Stimulated activated CD4-positive, alpha-beta T cell treated with anti-CD3 and anti-CD28 coated beads, Interleukin-1b, Interleukin-23, amount 100 ng/mL, for 4 hours (primary cell): ENCODE data around the gene PTPN4.

ENCODE experiments used
- DNase-seq, 2 donors: peaks; one replicate each; pipeline ENCODE4 v3.0.0-alpha.2; 2020; ENCODE audit warnings: low read depth in 2 of 2

PTPN4 gene

GRCh38 chr2:119759451-119760236 lies at the start of gene PTPN4:
PTPN4 (plus strand) TSS chr2:119759922; CDS start chr2:119809854, 49,932 bp downstream.
- DNase-seq, result peak; percentile 86 to 90

GRCh38 chr2:119710281-119710680 lies 49.4 kb upstream of the PTPN4 start:
- DNase-seq, result no peak

GRCh38 chr2:119711352-119711751 lies 48.4 kb upstream of the PTPN4 start:
- DNase-seq, result no peak

GRCh38 chr2:119712571-119712970 lies 47.2 kb upstream of the PTPN4 start:
- DNase-seq, result no peak

- no peak for DNase-seq
Observed at GRCh38 chr2:119713819-119714490, 45.8 kb upstream of the PTPN4 start.

- DNase-seq, result no peak
Observed at GRCh38 chr2:119715409-119716283, 44.1 kb upstream of the PTPN4 start.

DNA sequence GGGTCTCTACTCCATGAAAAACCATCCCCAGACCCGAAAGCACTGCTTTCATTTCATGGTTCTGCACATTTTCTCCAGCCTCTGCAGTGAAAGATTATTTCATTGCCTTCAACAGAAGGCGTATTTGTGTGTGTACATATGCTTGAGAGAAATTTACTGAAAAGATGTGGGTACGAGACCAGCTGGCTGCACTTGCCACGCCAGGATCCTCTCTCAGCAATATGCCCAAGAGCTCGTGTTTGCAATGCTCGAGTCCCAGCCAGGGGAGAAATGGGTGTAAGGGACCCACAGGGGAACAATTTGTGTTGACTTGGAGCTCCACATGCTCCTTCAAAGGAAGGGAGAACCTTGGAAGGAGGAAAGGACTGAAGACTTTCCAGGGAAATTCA lies 43.4 kb upstream of the PTPN4 start:
- DNase-seq, result no peak

DNA sequence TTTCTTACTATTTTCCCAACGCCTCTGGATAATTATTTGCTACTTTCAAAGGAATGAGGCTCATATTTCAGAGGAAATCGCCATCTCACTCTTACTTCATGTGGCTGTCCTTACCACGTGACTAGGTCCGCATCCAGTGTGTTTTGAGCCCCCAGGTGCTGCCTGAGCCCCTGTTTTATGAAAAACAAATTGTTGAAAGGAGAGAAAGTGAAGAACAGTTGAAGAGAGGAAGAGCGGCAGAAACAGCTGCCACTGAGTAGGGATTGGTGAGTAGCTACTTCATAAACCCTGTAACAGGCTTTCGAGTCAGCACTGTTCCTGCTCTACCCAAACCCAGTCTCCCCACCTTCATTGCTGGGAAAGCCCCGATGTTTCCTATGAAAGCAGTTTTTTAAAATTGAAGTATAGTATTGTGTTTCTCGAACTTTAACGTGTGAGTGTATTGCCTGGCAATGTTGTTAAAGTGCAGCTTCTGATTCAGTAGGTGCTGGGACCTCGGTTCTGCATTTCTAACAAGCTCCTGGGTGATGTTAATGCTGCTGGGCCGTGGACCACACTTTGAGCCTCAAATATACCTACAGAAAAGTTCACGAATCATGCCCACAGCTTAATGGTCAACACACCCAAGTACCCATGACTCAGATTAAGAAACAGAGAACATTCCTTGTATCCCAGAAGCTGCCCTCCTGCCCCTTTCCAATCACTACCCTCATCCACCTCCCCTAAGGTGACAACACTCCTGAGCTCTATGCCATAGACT lies 41.0 kb upstream of the PTPN4 start:
- DNase-seq, result no peak

- DNase-seq, result no peak
Observed at GRCh38 chr2:119719261-119719627, 40.5 kb upstream of the PTPN4 start.

DNA sequence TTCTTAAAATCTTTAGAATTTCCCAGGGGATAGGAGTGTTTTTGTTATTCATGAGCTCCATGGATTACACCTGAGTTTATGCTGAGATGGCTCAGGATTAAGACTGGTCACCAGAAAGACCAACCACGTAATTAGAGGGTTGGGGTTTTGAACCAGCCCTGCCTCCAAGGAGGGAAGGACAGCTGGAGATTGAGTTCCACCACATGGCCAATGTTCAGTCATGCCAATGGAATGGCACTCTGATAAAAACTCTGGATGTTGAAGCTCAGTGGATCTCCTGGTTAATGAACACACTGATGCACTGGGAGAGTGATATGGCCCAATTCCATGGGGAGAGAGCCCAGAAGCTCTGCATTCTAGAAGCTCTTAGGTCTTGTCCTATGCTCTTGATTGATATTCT lies 38.7 kb upstream of the PTPN4 start:
- no peak for DNase-seq

GRCh38 chr2:119721462-119721861 lies 38.3 kb upstream of the PTPN4 start:
- no peak for DNase-seq

GRCh38 chr2:119721904-119722303 lies 37.8 kb upstream of the PTPN4 start:
- no peak for DNase-seq

DNA sequence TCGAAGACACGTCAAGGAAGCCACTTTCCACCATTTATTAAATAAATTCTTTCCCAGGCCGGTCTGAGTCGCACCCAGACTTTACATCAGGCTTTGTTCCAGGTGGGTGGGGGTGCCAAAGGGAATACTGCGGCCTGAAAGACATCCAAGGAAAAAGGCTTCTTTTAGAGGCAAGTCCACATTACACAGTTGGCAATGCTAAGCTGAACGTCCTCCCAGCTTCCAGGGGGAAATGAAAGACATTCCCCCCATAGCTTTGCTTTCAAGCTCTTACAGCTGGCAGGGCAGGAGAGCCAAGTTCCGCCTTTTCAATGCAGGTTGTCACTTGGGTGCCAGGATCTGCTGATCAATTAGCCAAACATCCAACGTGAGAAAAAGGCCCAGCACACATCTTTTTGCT lies 36.5 kb upstream of the PTPN4 start:
- no peak for DNase-seq

DNA sequence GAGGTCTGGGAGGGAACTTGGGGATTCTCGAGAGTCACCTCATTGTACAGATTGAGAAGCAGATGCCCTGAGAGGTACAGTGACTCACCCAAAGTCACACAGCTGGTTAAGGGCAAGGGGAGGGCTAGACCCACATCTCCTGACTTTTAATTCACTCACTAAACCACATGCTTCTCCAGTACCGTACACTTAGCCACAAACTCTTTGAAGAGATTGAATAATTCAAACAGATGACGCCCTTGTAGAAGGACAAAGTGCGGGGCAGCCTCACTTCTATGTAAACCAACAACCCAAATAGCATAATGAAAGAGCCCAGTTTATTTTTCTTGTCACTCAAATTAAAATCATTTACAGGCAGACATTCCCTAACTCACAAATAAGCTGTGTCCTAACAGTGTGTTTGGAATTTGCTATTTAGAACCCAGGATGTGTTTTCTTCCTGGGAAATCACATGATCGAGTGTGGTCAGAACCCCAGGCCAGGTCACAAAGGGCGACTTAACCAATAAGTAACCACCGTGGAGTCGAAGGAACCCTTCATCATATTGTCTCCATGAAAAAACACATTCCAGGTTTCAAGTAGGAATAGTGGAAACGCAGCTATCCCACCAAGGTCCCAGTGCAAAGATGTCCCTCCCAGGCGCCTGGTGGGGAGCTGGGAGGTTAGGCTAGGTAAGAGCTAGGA lies 35.8 kb upstream of the PTPN4 start:
- DNase-seq, result no peak

DNA sequence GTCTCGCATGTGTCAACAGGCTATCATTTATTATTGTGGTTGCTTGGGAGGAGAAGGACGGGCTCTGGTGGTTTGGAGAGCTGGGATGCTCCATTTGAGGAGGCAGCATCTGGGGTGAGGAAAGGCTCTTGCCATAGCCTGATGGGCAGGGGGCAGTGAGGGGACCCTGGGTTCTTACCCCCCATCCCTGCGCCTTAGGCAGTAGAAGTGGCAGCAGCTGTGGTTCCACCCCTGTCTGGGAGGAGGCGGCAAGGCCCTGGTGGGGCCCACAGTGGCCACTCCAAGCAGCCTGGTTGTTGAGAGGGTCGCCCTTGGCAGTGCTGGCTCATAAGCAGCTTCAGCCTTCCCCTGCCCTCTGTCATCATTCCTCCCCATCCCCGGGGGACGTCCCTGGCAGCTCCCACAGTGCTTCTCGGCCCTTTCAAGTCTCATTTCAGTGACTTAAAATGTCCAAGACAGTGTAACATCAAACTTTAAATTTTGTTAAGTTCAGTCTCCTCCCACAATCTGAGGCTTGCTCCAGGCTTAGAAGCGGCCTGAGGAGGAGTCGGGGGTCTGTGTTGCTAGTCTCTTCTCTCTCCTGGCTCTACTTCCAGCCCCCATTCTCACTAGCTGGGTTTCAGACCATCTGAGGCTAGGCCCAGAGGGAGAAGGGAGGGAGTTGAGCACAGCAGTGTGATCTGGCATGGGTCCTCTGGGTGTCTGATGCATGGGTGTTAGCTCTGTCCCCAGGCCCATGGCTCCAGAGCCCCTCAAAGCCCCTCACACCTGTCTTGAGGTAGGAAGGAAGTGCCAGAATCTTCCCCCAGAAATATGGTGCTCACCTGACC lies 34.9 kb upstream of the PTPN4 start:
- no peak for DNase-seq

- DNase-seq, result no peak
Observed at GRCh38 chr2:119727493-119727892, 32.2 kb upstream of the PTPN4 start.

DNA sequence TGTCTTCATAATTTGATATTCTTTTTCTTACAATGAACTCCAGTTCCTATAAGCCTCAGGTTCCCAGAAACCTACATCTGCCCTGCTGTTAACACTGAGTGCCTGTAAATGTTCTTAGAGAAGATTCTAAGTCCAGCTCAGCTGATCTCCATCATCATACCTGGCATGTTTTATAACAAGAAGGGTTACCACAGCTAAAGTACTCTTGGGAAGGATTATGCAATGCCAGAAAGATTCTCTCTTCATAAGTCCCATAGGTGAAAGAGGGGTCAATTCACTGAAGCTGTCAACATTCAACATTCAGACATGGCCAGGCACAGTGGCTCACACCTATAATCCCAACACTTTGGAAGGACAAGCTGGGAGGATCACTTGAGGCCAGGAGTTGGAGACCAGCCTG lies 31.3 kb upstream of the PTPN4 start:
- no peak for DNase-seq

- no peak for DNase-seq
Observed at GRCh38 chr2:119730671-119731177, 29.0 kb upstream of the PTPN4 start.

- DNase-seq, result no peak
Observed at GRCh38 chr2:119731983-119732382, 27.7 kb upstream of the PTPN4 start.

DNA sequence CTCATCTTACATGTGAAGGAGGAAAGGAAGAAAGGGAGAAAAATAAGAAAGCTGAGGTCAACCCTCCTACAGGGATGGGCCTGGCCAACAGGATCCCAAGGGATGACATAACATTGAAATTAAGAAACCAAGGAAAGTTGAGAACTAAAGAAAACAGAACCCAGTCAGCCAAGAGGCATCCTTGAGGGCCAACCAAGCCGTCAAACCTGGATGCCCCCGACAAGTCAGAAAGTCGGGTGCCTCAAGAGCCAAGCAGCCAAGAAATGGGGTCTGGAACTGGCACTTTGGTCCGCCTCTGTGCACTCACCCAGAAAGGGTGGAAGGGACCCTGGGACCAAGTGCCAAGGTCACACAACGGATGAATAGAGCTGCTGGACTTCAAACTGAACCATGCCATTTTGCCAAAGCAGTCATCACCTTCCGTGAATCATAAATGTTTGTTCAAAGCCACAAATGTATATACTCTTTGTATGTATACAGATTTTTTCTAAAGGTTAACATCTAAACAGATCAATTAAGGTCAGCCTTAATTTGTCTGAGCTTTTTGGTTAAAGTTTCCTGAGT lies 27.0 kb upstream of the PTPN4 start:
- DNase-seq, result no peak
